Cortex of kidney (tissue), 1 donor: ENCODE results near the gene OAT.
"Not testable (repeated sequence)": the region's sequence is repeated elsewhere in the genome, so short reads cannot be mapped to it uniquely, and the experiment has no call there.

Source experiments
- DNase-seq: peaks from one replicate; lab custom pipeline; 2025; lab: John Stamatoyannopoulos, UW

The OAT gene

GRCh38 chr10:124378881-124379471 lies 39.7 kb downstream of the OAT start:
- DNase-seq, result no peak

- no peak for DNase-seq
These were observed 40.5 kb downstream of the OAT start for GRCh38 chr10:124378271-124378670.

GRCh38 chr10:124377101-124377500 lies 41.6 kb downstream of the OAT start:
- no peak for DNase-seq

DNA sequence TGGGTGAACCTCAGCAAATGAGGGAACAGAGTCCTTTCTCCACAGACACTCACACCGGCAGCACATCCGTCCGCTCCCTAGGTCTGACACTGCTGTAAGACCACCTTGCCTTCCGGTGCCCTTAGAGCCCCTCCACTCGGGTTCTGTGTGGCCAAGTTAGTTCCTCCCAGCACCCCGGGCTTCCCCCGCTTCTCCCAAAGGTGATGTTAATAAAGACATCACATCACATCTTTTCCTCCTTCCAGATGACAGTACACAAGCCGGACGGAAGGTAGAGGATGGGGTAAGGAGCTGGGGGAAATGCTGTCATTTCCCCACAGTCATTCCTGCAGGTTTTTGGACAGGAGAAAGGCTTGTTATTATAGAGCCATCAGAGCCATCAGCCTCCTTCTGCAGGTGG lies 42.3 kb downstream of the OAT start:
- DNase-seq, result no peak

DNA sequence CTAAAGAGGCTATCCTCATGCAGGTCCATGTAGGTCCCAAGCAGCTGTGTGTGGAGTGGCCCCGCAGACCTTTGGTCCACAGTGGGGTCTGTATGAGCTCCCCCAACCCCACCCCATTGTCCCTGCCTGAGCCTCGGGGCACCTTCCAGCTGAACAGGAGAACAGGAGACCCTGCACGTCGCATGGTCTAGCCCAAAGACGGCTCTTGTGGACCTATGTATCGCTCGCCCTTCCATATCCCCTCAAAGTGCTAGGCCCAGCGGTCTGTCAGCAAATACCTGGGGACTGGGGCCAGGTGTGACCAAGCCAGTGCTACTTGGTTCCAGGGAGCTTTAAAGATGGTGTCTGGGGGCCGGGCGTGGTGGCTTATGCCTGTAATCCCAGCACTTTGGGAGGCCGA lies 43.0 kb downstream of the OAT start:
- no peak for DNase-seq

- DNase-seq, result no peak
These were observed 43.4 kb downstream of the OAT start for GRCh38 chr10:124375353-124375614.

DNA sequence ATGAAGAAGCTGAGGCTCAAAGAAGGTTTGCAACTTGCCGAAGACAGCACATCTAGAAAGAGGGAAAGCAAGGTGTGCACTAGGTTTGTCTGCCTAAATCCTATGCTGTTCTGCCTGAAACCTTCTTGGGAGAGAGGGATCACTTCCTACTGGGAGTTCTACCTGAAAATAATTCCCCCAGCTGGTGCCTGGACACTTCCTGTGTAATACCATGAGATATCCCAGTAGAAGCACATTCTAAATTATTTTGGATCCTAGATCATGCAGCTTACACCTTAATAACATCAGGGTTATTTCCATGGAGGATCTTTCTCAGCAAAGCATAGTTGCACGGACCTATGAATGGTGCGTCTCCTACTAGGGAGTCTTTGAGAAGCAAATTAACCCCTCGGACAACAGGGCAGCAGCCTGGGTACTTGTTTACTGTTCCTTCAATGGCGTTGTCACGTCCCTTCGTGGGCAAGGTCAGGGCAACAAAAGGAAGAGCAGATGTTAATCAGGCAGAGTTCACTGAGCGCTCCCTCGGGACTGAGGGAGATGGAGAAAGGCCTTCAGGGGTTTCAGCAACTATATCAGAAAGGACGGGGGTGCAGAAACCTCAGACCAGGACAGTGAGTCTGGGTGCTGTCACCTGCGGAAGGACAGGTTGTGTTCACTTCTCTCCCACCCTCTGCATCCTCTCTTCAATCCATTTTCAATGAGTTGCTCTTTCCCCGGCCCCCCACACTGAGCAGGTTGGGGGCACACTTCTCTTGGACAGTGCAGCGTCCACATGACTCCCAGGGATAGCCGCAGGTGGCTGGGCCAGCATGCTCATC lies 44.0 kb downstream of the OAT start:
- no peak for DNase-seq

- no peak for DNase-seq
These were observed 45.8 kb downstream of the OAT start for GRCh38 chr10:124372899-124373298.

GRCh38 chr10:124370426-124370825 lies 48.3 kb downstream of the OAT start:
- no peak for DNase-seq

GRCh38 chr10:124369986-124370385 lies 48.7 kb downstream of the OAT start:
- no peak for DNase-seq

DNA sequence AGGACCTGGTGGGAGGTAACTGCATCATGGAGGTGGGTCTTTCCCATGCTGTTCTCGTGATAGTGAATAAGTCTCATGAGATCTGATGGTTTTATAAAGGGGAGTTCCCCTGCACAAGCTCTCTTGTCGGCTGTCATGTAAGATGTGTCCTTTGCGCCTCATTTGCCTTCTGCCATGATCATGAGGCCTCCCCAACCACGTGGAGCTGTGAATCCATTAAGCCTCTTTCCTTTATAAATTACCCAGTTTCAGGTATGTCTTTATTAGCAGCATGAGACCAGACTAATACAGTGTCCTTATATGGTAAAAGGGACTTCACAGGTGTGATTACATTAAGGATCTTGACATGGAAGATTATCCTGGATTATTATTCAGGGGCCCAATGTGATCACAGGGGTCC lies 49.2 kb downstream of the OAT start:
- not testable (repeated sequence) for DNase-seq

DNA sequence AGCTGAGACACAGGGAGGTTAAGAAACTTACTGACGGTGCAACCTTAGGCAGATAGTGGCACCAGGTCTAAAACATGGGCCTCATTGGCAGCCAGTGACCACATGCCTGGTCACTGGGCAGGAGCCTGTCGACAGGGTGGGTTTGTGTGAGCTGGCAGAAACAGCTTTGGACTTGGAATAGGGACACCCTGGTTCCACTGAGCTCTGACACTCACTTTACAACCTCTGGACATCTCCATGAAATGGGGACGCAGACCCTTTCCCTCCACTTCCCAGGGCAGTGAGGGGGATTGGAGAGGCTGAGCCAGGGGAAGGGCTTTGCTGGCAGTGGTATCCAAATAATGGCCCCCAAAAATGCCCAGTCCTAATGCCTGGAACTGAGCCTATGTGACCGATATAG lies 49.7 kb downstream of the OAT start:
- no peak for DNase-seq

DNA sequence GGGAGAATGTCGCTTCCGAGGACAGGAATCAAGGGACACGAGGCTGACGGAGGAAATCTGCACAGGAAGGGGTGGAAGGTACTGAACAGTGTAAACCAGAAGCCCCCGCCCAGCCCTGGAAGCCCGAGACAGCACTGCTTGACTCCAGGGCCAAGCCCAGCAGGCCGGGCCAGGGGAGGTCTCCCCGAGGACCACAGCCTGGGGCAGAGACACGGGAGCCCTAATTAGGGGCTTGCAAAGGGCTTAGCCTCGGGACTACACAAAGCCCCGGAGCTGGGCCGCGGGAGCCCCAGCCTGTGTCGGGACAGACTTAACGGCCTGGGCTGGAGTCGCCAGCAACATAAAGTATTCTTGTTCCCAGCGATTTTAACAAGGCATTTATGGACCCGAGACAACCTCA lies 50.8 kb downstream of the OAT start:
- DNase-seq, result no peak

GRCh38 chr10:124367414-124367813 lies 51.3 kb downstream of the OAT start:
- no peak for DNase-seq

DNA sequence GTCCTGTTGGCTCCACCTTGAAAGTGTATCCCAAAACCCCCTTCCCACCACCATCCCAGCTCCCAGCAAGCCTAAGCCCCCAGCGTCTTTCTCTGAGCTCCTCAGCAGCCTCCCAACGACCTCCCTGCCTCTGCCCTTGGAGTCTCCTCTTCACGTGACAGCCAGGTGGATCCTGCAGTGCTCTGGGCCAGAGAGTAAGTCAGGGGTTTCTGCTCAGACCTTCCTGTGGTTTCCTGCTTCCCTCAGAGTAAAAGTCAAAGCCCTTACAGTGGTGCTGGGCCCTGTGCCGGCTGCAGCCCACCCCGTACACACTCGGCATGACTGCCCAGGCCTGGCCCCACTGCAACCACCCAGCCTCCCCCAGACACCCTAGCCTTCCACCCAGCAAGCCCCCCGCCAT lies 51.9 kb downstream of the OAT start:
- no peak for DNase-seq

DNA sequence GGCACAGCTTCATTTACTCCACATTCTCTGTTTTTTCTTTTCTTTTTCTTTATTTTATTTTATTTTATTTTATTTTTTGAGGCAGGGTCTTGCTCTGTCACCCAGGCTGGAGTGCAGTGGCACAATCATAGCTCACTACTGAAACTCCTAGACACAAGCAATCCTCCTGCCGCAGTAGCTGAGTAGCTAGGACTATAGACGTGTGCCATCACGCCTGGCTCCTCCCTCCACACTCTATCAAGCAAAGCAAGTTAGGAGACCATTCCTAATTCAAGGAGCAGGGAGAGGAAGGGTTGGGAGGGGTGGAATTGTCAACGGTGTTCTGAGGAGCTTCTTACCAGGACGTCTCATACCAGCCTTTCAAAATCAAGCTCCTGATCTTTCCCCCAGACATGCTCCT lies 52.4 kb downstream of the OAT start:
- DNase-seq, result no peak

DNA sequence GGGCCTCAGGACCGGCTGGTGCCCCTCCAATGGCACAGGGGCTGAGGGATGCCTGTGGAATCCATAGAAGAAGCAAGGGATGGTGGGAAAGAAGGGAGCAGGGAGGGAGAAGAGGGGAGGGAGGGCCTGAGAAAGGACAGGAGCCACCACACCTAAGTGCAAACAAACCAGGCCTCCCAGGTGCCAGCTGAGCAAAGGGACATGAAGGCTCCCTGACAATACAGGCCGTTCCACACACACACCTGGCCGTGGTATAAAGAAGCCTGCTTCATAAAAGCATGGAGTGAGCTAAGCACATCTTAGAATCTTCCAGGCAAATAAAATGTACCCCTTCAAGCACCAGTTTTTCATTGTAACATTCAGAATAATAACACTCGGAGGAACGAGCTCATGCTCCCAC lies 54.0 kb downstream of the OAT start:
- DNase-seq, result no peak

DNA sequence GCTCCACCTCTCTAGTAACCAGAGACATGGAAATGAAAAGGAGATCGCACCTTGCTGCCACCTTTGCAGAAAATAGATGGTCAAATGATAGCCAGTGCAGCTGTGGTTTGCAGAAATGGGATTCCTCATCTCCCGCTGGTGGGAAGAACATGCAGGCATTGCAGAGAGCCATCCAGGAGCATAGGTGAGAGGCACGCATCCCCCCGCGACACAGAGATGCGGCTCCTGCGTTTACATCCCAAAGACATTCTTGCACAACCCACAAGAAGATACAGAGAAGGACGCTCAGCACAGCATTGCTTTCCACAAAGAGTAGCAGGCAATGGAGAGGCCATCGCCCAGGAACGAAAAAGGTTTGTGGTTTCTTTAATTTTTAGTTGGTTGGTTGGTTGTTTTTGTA lies 56.2 kb downstream of the OAT start:
- DNase-seq, result no peak

- no peak for DNase-seq
These were observed 59.3 kb downstream of the OAT start for GRCh38 chr10:124359336-124359832.

DNA sequence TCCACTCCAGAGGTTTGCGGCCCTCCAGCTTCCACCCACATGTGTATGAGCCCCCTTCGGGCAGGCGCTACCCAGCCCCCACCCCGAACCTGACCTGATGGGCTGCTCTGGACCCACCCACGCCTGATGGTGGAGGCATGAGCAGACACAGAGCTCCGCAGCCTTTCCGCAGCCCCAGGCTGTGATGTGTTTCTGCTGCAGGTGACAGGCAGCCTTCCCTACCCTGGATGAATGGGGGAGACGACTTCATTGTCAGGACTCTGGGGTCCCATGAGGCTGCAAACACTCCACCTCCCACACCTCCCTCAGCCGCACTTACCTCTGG lies 61.2 kb downstream of the OAT start:
- no peak for DNase-seq

- no peak for DNase-seq
These were observed 61.8 kb downstream of the OAT start for GRCh38 chr10:124356701-124357560.

DNA sequence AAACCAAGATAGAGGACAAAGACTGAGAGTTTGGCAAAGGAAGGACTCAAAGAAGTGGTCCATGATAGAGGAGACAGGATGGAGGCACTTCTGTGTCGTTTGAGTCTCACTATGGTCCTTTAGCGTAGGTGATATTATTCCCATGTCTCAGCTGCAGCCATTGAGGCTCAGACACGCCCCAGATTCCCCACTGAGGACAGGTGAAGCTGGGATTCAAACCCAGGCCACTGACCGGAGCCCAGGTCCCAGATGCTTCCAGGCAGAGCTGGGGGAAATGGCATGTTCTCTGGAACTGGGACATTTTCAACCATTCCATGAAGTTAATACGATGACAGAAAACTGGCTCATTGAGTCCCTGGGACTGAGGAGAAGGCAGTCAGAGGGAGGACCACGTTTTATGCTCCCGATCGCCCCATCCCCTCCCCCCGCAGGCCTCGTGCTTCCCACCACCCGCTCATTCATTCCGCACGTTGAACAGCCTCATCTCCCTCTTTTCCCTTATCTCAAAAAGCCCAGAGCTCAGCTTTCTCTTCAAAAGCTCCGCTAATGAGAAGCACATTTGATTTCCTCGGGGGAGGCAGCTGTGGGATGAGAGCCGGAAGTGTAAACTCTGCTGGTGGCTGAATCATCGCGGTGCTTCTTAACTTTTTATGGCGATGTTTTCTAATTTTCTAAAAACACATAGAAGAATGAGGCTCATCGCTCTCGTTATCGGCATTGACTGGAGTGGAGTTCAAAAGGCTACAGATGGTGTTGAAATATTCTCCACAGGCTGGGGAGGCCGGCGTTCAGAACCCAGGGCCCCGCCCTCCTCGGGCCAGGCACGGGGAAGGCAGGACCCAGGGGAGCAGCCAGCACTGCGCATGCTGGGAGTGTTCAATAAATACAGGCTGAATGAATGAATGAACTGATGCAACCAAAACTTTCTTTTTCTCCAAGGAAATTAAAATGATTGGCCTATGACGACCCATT lies 64.0 kb downstream of the OAT start:
- DNase-seq, result no peak
